Measurements from ENCODE around the gene PCED1B.
A peak's percentile ranks its signal among the peaks of the same experiment; 100 is the strongest.

- TF ChIP-seq CTCF (IDR thresholded peaks at IDR 0.05) (peak in 3 of 6 experiments; percentile 7 to 35 (median 13)), POLR2A (IDR thresholded peaks at IDR 0.05) (no peak)
Measured at GRCh38 chr12:47071241-47071852, 8.1 kb upstream of the PCED1B start.
